OCI-LY3 (cell line): Measurements from ENCODE around the gene LRRC61.

Experiments used
- EZH2phosphoT487 ChIP-seq: fragments of 200-600 bp; shearing (Covaris generic); IDR thresholded peaks from 2 replicates; pipeline ENCODE4 v1.6.1; 2018; ENCODE audit warnings: antibody characterized with exemption, mixed run types, low read depth
- TF ChIP-seq, protein P1 (sequence below): fragments of 200-600, 300-600 bp; sonication (generic); IDR thresholded peaks from 2 replicates; pipeline ENCODE4 v1.5.1; 2014; ENCODE audit warnings: antibody characterized with exemption, low read length, low read depth

DNA sequence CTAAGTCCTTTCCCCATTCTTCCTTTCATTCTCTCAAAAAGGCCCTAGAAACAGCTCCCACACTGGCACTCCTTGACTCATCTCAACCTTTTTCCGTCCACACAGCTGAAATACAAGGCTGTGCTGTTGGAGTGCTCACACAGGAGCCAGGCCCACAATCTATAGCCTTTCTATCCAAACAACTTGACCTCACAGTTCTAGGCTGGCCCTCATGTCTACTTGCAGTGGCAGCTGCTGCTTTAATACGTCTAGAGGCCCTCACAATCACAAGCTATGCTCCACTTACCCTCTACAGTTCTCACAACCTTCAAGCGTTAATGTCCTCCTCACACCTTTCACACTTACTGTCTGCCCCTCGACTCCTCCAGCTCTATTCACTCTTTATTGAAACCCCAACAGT, 12.0 kb upstream of the LRRC61 start:
- TF ChIP-seq, protein P1, sequence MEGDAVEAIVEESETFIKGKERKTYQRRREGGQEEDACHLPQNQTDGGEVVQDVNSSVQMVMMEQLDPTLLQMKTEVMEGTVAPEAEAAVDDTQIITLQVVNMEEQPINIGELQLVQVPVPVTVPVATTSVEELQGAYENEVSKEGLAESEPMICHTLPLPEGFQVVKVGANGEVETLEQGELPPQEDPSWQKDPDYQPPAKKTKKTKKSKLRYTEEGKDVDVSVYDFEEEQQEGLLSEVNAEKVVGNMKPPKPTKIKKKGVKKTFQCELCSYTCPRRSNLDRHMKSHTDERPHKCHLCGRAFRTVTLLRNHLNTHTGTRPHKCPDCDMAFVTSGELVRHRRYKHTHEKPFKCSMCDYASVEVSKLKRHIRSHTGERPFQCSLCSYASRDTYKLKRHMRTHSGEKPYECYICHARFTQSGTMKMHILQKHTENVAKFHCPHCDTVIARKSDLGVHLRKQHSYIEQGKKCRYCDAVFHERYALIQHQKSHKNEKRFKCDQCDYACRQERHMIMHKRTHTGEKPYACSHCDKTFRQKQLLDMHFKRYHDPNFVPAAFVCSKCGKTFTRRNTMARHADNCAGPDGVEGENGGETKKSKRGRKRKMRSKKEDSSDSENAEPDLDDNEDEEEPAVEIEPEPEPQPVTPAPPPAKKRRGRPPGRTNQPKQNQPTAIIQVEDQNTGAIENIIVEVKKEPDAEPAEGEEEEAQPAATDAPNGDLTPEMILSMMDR = no peak
- TF ChIP-seq EZH2phosphoT487 = no peak
